K562 (cell line): ENCODE measurements around the gene DGCR2. TPM values are rescaled to one million over a fixed set of nuclear protein-coding genes. Genes with fewer than 3 reads are reported as not detected.

ENCODE experiments used
- BCOR ChIP-seq: fragments of 450-650 bp; IDR thresholded peaks from 2 replicates; pipeline ENCODE4 v1.6.1; 2016
- CUX1 ChIP-seq: fragments of 200-800 bp; sonication (Bioruptor generic); IDR thresholded peaks from 2 replicates; pipeline ENCODE4 v1.6.1; 2016; ENCODE audit warnings: missing genetic modification characterization, missing compliant biosample characterization
- DMBX1 ChIP-seq: fragments of 250-450 bp; sonication (Bioruptor Pico); IDR thresholded peaks from 2 replicates; pipeline ENCODE4 v1.8.0; 2022; ENCODE audit warnings: inconsistent platforms, mild to moderate bottlenecking, moderate library complexity, borderline replicate concordance
- EWSR1 ChIP-seq: fragments of 450-650 bp; IDR thresholded peaks from 2 replicates; pipeline ENCODE4 v1.6.1; 2018; ENCODE audit warnings: borderline replicate concordance, mild to moderate bottlenecking, low read depth, moderate library complexity; ENCODE audit not compliant: partially characterized antibody
- FIP1L1 ChIP-seq: fragments of 200-400 bp; formaldehyde crosslinking; IDR thresholded peaks from 2 replicates; pipeline ENCODE4 v1.6.1; 2018; ENCODE audit warnings: mild to moderate bottlenecking, low read depth, low read length; ENCODE audit not compliant: poor library complexity, severe bottlenecking
- HDAC1 ChIP-seq, 2 experiments: fragments of 450-650 bp; IDR thresholded peaks; 2 replicates each; pipeline ENCODE4 v1.6.1; 2016 to 2017; ENCODE audit warnings: inconsistent platforms in 1 of 2, mild to moderate bottlenecking in 1 of 2, moderate library complexity in 1 of 2
- HMGN3 ChIP-seq: IDR thresholded peaks from 2 replicates; pipeline ENCODE4 v1.6.1; 2011; ENCODE audit warnings: borderline replicate concordance, low read depth, mild to moderate bottlenecking, mixed read lengths, low read length; ENCODE audit not compliant: insufficient read length; ENCODE audit errors: extremely low read depth
- KLF10 ChIP-seq: fragments of 250-450 bp; sonication (Bioruptor Pico); IDR thresholded peaks from 2 replicates; pipeline ENCODE4 v1.6.1; 2021; ENCODE audit warnings: matching md5 sums
- MYBL2 ChIP-seq, 2 experiments: fragments of 450-650 bp in 1 of 2; sonication (generic) in 1 of 2; formaldehyde crosslinking in 1 of 2; IDR thresholded peaks; 2 replicates each; pipeline versions ENCODE4 v1.6.1 to v1.8.1; 2017 to 2022; ENCODE audit warnings: borderline replicate concordance in 1 of 2, inconsistent platforms in 1 of 2, low read depth in 1 of 2, mild to moderate bottlenecking in 1 of 2, missing genetic modification reagents in 1 of 2, moderate library complexity in 1 of 2
- PBX2 ChIP-seq, 2 experiments: IDR thresholded peaks in 1 of 2; conservative IDR thresholded peaks in 1 of 2; 2 replicates each; pipeline ENCODE4 v1.6.1; 2016; ENCODE audit warnings: low read depth in 2 of 2, mild to moderate bottlenecking in 1 of 2, missing compliant biosample characterization in 1 of 2, missing genetic modification characterization in 1 of 2, moderate library complexity in 1 of 2
- RUNX1 ChIP-seq: sonication (generic); IDR thresholded peaks from 2 replicates; pipeline ENCODE4 v1.6.1; 2016; ENCODE audit warnings: antibody characterized with exemption, low read depth
- polyA plus RNA-seq, 8 experiments: library from polyadenylated mRNA; depleted of rRNA in 4 of 8; stranded (reverse) in 5 of 8; unstranded in 3 of 8; fragments of >200 nt; fragmentation: Nextera tagmentation in 2 of 8; fragmentation: Illumina TruSeq in 1 of 8; extraction: Ambion mirVana in 2 of 8; extraction: Trizol in 1 of 8; gene quantifications; 2 replicates each; pipeline versions ENCODE4 v1.2.1 to v1.2.3, GENCODE V29; 2011 to 2014; ENCODE audit warnings: inconsistent platforms in 1 of 8, missing spikeins in 1 of 8
- total RNA-seq, 7 experiments: library from RNA; depleted of rRNA in 6 of 7; stranded (reverse); fragments of >200 nt in 6 of 7; fragmentation: Illumina TruSeq in 2 of 7; extraction: Trizol in 2 of 7; gene quantifications; 2 replicates each; pipeline versions ENCODE4 v1.2.1 to v1.2.3, GENCODE V29; 2011 to 2021; ENCODE audit warnings: low replicate concordance in 1 of 7
- TF ChIP-seq, protein P1 (sequence below): fragments of 250-450 bp; sonication (Bioruptor Pico); IDR thresholded peaks from 2 replicates; pipeline ENCODE4 v1.5.0; 2021; ENCODE audit warnings: mild to moderate bottlenecking, moderate library complexity

The DGCR2 gene
- total and polyA plus RNA-seq, 9 of the 15 experiments (the other 6 are each of a cell fraction or from before 2014, with no cell fraction given): 0.69 to 101 (median 56.4) TPM

- no peak for TF ChIP-seq PBX2 (CRISPR knock-in tag; IDR thresholded peaks at IDR 0.05; ENCODE audit: low read depth)
- TF ChIP-seq PBX2 (tag; conservative IDR thresholded peaks at IDR 0.05; ENCODE audit: low read depth): no peak
- no peak for TF ChIP-seq CUX1
- TF ChIP-seq RUNX1: peak; percentile 51; the same call in 1 of the 2 replicates
- TF ChIP-seq FIP1L1: no peak
- TF ChIP-seq HMGN3: no peak
- TF ChIP-seq HDAC1 (IDR thresholded peaks at IDR 0.05): no peak
- TF ChIP-seq, protein P1, sequence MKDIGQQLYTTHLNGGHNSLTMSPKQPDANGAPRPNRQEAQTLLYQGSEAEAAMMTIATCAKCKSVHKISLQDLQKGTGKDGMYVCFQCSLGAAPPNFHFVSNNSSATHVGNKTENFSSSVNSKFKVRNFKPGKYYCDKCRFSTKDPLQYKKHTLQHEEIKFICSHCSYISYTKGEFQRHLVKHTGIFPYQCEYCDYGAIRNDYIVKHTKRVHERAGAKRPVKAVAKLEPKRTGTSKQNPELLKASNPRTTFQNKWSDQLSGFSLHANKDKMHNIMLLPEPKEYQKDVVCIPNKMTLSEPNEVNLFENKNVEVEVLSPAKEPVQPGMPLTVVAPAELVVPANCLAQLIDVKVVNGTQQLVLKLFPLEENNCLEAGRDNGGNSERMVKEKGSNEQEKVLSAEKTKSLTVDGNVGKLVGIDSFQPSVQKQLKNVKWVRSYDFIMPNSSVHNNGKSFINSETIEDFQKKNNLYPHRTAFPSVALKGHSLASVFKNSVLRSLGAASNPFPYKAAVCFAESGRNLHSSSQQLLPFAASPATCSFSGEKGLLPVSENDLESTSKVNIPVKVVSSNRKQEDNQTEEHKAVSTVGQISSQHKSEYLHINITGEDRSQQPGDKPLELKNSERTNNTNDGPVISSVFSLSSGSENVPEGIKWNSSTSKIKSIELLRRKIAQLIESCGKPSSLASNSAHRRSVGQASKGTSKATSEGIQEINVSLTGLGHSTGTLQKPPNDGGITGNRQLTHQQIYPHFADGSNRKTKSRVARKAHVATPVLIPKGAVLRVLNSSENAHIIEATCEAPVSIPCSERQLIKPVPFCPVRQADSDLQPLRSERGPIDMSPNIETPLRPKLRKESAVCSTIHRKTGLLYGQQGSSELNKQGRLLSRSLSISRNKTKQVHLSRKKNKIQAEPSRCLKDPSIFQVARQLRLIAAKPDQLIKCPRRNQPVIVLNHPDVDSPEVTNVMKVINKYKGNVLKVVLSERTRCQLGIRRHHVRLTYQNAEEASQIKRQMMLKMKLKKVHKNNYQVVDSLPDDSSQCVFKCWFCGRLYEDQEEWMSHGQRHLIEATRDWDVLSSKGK (CRISPR knock-in tag): no peak
- TF ChIP-seq BCOR: no peak
- TF ChIP-seq KLF10: no peak
- no peak for TF ChIP-seq DMBX1
- no peak for TF ChIP-seq EWSR1
- TF ChIP-seq MYBL2 (IDR thresholded peaks at IDR 0.05; ENCODE audit: low read depth): no peak
- peak; percentile 45 for TF ChIP-seq MYBL2 (CRISPR knock-in tag; IDR thresholded peaks at IDR 0.05; ENCODE audit: borderline replicate concordance)
Observed at GRCh38 chr22:19088866-19089595, 33.2 kb downstream of the DGCR2 start (continued).
